ENCODE measurements around the gene RNH1. TPM values are rescaled to one million over a fixed set of nuclear protein-coding genes. Genes with fewer than 3 reads are reported as not detected.
A peak's percentile ranks its signal among the peaks of the same experiment; 100 is the strongest.

The RNH1 gene
- total and polyA plus RNA-seq, 2 experiments from 2014 or later = 105 to 199 TPM

DNA sequence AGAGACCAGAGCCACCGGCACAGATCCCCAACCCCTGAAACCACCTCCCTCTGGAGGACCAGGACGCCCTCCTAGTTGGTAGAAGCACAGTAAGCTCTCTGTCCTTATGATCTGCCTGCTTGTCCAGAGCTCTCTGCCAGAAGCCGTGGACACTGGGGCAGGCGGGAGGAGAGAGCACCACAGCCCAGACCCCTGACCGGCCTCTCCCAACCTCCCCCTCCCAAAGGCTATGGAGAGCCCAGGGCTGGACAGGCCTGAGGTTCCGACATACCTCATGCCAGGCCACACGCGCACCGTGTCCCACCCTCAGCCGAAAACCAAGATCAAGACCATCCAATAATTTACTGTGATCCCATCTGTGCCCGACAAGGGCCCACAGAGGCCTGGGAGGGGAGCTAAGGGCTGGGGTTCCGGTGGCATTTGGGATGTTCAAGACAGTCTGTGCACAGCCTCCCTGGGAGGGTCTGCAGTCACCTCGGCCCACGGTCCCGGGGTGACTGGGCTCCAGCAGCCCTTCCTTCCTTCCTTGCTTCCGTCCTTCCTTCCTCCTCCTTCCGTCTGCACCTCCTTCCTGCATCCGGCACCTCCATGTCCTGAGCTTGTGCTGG is 25.0 kb upstream of the RNH1 start:
- TF ChIP-seq, protein P1, sequence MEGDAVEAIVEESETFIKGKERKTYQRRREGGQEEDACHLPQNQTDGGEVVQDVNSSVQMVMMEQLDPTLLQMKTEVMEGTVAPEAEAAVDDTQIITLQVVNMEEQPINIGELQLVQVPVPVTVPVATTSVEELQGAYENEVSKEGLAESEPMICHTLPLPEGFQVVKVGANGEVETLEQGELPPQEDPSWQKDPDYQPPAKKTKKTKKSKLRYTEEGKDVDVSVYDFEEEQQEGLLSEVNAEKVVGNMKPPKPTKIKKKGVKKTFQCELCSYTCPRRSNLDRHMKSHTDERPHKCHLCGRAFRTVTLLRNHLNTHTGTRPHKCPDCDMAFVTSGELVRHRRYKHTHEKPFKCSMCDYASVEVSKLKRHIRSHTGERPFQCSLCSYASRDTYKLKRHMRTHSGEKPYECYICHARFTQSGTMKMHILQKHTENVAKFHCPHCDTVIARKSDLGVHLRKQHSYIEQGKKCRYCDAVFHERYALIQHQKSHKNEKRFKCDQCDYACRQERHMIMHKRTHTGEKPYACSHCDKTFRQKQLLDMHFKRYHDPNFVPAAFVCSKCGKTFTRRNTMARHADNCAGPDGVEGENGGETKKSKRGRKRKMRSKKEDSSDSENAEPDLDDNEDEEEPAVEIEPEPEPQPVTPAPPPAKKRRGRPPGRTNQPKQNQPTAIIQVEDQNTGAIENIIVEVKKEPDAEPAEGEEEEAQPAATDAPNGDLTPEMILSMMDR (IDR thresholded peaks at IDR 0.05; ENCODE audit: poor library complexity) = no peak
- TF ChIP-seq EZH2 (IDR thresholded peaks at IDR 0.05; ENCODE audit: borderline replicate concordance) = no peak
- TF ChIP-seq EZH2phosphoT487 (IDR thresholded peaks at IDR 0.05; ENCODE audit: low read depth, severe bottlenecking, unreplicated experiment) = no peak
- peaks cover 17% of the 10 kb centered on the region for H3K4me1 ChIP-seq (ENCODE audit: insufficient read depth)
- no peak overlapping the region for H3K4me2 ChIP-seq
- peak; percentile 5 for DNase-seq (ENCODE audit: low spot score)
- 96% methylated on average over 16 of the region's 18 CpGs for WGBS (ENCODE audit: low lambda C conversion rate, missing lambda C conversion rate)
- no peaks in the 10 kb centered on the region for H3K9me3 ChIP-seq (ENCODE audit: low read depth)
- H3K79me2 ChIP-seq = peaks cover 10% of the 10 kb centered on the region
- no peaks in the 10 kb centered on the region for H3K27me3 ChIP-seq
- H3K9me2 ChIP-seq (replicated peaks; ENCODE audit: insufficient read depth) = no peaks in the 10 kb centered on the region
- no peak overlapping the region for H2AFZ ChIP-seq
- H3K4me3 ChIP-seq = no peak overlapping the region
- H3K27ac ChIP-seq = no peak overlapping the region
- no peaks in the 10 kb centered on the region for H3K36me3 ChIP-seq (replicated peaks; ENCODE audit: insufficient read depth, low read depth)
- peaks cover 15% of the 10 kb centered on the region for H4K20me1 ChIP-seq (ENCODE audit: insufficient read depth, poor library complexity, severe bottlenecking)

DNA sequence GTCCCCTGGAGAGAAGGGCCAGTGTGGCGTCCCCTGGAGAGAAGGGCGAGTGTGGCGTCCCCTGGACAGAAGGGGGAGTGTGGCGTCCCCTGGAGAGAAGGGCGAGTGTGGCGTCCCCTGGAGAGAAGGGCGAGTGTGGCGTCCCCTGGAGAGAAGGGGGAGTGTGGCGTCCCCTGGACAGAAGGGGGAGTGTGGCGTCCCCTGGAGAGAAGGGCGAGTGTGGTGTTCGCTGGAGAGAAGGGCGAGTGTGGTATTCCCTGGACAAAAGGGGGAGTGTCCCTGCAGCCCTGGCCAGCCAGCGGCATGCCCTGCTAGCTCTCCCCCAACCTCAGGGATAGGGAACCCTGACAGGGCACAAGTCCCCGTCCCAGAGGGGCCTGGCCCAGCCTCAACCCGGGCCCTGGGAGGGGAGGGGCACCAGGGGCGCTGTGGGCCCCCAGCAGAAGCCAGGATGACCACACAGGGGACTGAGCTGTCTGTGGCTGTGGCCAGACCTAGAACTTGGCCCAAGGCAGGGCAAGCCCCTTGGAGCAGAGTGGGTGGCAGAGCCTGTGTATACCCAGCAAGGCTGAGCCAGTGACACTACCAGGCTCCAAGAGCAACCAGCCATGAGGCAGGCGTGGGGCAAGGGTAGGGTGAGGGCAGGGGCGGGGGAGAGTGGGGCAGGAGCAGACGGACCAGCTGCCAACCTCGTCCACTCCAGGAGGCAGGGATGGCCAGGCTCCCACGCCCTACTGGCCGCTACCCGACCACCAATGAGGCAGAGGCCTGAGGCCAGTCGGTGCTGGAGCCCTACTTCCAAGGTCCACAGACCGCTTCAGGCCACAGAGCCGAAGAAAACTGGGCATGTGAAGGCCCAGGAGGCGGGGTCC is 24.2 kb upstream of the RNH1 start:
- no peaks in the 10 kb centered on the region for H3K27me3 ChIP-seq
- peaks cover 8% of the 10 kb centered on the region for H3K4me1 ChIP-seq (ENCODE audit: insufficient read depth)
- H3K79me2 ChIP-seq = peaks cover 10% of the 10 kb centered on the region
- H3K27ac ChIP-seq = no peak overlapping the region
- H3K9me2 ChIP-seq (replicated peaks; ENCODE audit: insufficient read depth) = no peaks in the 10 kb centered on the region
- H3K9me3 ChIP-seq (ENCODE audit: low read depth) = no peaks in the 10 kb centered on the region
- H2AFZ ChIP-seq = no peak overlapping the region
- TF ChIP-seq, protein P1 (IDR thresholded peaks at IDR 0.05; ENCODE audit: poor library complexity) = no peak
- TF ChIP-seq EZH2phosphoT487 (IDR thresholded peaks at IDR 0.05; ENCODE audit: low read depth, severe bottlenecking, unreplicated experiment) (no peak), EZH2 (IDR thresholded peaks at IDR 0.05; ENCODE audit: borderline replicate concordance) (no peak)
- no peaks in the 10 kb centered on the region for H3K36me3 ChIP-seq (replicated peaks; ENCODE audit: insufficient read depth, low read depth)
- 93% methylated on average over 13 of the region's 28 CpGs for WGBS (ENCODE audit: low lambda C conversion rate, missing lambda C conversion rate)
- H3K4me3 ChIP-seq = no peak overlapping the region
- H3K4me2 ChIP-seq = no peak overlapping the region
- DNase-seq (ENCODE audit: low spot score) = peak; percentile 5
- H4K20me1 ChIP-seq (ENCODE audit: insufficient read depth, poor library complexity, severe bottlenecking) = peaks cover 15% of the 10 kb centered on the region

DNA sequence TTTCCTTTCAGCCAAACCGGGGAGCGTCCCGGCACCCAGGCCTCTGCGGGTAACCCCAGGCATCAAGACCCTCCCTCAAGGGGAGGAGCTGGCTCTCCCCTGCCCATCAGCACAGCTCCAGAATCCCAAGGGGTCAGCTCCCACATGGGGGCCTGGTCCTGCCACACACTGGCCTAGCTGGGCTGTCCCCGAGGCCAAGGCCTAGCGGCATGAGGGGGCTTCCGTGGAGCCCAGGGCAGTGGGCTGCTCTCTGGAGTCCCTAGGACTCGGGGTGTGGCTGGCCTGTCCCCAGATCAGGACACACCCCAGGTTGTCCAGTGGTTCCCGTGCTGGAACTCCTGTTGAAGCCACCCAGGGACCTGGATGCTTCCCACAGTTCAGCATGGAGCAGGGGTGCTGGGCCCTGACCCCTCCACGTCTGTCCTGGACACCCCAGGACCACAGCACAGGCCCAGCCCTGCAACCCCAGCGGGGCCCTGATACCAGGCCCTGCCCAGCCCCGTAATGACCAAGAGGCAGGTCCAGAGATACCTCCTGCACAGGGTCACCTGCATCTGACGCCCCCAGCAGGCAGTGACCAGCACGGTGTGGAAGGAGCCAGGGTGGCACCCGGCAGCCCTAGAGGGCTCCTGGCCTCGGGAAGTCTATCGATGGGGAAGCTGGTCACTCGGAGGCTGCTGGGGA is 22.8 kb upstream of the RNH1 start:
- 91% methylated on average over 18 of the region's 18 CpGs for WGBS (ENCODE audit: low lambda C conversion rate, missing lambda C conversion rate)
- Histone ChIP-seq H3K9me3 (ENCODE audit: low read depth) (no peaks in the 10 kb centered on the region), H3K79me2 (peaks cover 9% of the 10 kb centered on the region), H3K4me3 (no peak overlapping the region), H3K9me2 (replicated peaks; ENCODE audit: insufficient read depth) (no peaks in the 10 kb centered on the region), H3K36me3 (replicated peaks; ENCODE audit: insufficient read depth, low read depth) (no peaks in the 10 kb centered on the region), H3K4me1 (ENCODE audit: insufficient read depth) (peaks cover 6% of the 10 kb centered on the region), H4K20me1 (ENCODE audit: insufficient read depth, poor library complexity, severe bottlenecking) (peaks cover 15% of the 10 kb centered on the region), H3K4me2 (no peak overlapping the region), H3K27ac (no peak overlapping the region), H3K27me3 (no peaks in the 10 kb centered on the region), H2AFZ (no peak overlapping the region)
- TF ChIP-seq, protein P1 (IDR thresholded peaks at IDR 0.05; ENCODE audit: poor library complexity) = no peak
- TF ChIP-seq EZH2phosphoT487 (IDR thresholded peaks at IDR 0.05; ENCODE audit: low read depth, severe bottlenecking, unreplicated experiment) (no peak), EZH2 (IDR thresholded peaks at IDR 0.05; ENCODE audit: borderline replicate concordance) (no peak)
- peak; percentile 5 for DNase-seq (ENCODE audit: low spot score)
